Measurements from ENCODE around the gene CBARP.
"Not testable (repeated sequence)": the region's sequence is repeated elsewhere in the genome, so short reads cannot be mapped to it uniquely, and the experiment has no call there.

Gene CBARP

DNA sequence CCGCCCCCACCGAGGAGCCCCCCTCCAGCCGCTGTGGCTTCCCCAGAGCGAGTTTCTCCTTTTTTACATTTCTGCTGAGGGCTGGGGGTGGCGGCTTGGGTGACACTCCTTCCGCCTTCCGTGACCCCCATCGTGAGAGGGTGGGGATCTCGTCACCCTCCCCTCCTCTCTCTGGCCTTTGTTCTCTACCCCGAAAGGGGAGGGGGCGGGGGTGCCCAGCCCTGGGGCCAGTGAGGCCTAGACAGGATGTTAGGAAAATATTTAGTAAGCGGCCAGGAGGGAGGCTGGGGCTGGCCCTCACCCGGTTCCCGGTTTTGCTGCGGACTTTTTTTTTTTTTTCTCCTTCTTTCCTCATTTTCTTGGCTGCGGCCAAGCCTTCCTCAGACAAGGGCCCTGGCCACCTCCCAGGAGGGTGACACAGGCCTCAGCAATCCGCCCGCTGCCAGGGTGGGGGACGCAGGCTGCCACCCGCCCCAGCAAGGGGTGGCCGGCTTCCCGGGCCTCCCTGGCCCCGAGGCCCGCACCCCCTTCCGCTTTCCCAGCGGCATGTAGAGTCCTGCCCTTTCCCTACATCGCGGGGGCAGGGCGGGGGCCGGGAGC, 14.5 kb upstream of the CBARP start:
- no peak for DNase-seq

DNA sequence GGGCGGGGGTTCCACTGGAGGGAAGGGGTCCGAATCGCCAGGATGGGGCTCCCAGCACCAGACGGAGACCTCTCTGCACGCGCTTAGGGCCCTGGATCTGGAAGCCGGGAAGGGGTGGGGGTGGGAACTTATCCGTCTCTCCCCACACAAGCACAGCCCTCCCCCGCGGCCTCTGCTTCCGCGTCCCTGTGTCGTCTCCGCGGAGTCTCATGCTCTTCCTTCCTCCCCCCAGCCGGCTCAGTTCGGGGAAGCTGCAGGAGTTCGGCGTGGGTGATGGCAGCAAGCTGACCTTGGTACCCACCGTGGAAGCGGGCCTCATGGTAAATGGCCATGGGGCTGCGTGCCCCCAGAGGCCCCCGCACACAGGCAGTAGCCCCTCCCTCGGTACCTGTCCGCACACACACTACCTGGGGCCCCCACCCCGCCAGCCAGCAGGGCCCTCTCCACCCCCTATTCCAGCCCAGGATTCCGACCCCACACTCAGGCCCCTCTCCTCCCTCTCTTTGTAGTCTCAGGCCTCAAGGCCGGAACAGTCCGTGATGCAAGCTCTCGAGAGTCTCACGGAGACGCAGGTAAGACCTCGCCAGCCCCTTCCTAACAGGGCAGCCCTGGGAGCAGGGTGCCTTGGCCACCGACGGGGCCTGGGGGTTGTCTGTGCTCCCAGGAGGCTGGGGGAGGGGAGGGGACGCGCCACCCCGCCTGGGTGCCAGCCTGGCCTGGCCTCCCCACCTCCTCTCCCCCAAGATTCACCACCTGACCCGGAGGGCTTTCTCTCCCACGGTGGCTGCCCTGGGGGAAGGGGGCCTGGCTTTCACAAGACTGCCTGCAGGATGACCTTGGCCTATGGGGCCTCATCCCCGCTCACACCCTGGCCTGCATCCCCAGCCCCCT, 13.8 kb upstream of the CBARP start:
- DNase-seq, result peak; percentile 49

DNA sequence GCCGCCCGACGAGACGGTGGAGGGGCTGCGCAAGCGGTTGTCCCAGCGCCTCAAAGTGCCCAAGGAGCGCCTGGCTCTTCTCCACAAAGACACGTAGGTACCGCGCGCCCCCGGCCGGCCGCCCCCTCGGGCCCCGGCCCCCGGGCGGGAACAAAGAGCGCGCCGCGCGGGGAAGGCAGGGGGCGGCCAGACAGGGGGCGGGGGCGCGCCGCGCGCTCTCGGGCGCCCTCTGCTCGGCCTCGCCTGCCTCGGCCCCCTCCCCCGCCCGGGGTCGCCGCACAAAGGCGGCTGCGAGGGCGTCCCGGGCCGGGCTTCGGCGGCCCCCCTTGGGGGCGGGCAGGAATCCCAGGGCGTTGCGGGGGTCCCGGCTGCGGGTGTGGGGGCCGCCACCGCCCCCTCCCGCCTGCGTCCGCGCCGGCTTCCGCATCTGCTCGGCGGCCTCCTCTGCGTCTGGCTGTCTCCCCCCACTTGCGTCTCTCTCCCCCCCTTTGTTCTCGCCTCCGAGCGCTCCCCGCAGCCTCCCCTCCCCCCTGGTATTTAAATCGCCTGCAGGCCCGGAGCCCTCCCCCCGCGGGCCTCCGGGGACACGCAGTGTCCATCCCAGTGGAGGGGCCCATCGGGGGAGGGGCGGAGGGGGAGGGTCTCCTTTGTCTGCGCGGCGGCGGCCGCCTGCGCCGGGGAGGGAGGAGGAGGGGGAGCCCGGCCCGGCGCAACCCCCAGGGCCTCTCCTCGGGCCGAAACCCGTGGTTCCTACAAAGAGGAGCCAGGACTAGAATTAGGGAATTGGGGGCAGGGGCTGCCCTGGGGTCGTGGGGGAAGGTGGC, 12.8 kb upstream of the CBARP start:
- DNase-seq, result no peak

DNA sequence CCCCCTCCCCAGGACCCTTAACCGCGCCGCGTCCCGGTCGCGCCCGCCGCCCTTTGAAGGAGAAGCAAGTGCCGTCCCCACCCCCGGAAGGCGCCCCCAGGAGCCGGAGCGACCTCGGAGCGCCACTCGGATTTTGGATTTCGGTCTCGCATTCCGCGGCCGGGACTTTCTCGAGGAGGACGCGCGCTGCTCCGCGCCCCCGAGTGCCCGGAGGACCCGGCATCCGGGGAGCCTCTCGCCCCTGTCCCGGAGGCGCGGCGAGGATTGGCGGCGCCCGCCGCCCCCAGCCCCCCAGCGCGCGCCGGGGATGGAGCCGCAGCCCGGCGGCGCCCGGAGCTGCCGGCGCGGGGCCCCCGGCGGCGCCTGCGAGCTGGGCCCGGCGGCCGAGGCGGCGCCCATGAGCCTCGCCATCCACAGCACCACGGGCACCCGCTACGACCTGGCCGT, 12.2 kb upstream of the CBARP start:
- DNase-seq, result no peak

DNA sequence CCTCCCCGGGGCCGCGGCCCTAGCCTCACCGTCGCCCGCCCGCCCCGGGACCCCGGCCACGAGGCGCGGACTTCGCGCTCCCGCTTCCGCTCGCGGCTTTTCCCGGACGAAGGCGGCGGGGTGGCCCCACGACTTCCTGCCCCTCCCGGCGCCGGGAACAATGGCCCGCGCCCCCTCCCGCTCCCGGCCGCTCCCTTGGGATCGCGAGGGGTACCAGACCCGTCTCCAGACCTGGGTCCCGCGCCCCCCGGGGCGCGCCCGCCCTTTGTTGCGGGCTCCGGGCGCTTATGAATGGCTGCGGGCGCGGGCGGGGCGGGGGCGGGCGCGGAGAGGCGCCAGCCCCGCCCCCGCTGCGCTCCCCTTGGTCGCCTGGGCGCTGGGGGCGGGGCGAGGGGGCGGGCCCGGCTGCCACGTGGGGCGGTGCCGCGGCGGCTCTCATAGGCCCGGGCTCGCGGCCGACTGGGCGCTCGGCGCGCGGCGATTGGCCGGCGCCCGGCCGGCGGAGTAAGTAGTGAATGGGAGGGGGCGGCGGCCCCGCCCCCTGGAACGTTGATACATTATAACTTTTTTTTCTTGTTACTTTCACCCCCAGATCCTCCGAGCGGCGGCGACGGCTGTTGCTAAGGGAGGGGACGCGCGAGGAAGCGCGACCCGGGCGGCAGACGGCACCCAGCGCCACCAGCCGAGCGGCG, 11.6 kb upstream of the CBARP start:
- peak; percentile 85 for DNase-seq

DNA sequence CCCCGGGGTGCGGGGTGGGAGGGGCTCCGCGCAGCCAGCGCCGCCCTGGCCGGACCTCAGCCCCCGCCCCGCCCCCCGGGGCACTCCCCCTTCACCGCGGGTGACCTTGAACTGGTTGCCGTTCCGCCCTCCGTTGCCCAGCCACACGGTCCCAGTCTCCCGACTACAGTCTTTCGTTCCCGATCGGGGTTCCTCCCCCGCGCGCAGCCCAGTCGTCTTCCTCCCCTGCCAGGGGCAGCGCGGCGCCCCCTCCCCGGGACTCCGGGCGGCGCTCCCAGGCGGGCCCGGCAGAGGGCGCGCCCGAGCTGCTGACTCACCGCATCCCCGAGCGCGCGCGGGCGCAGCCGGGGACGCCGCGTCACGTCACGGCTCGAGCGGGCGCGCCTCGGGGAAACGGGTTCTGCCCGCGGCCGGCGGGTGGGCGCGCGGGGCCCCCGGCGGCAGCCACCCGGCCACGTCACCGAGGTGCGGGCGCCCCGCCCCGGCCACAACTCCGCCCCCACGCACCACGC, 11.0 kb upstream of the CBARP start:
- DNase-seq, result peak; percentile 71

DNA sequence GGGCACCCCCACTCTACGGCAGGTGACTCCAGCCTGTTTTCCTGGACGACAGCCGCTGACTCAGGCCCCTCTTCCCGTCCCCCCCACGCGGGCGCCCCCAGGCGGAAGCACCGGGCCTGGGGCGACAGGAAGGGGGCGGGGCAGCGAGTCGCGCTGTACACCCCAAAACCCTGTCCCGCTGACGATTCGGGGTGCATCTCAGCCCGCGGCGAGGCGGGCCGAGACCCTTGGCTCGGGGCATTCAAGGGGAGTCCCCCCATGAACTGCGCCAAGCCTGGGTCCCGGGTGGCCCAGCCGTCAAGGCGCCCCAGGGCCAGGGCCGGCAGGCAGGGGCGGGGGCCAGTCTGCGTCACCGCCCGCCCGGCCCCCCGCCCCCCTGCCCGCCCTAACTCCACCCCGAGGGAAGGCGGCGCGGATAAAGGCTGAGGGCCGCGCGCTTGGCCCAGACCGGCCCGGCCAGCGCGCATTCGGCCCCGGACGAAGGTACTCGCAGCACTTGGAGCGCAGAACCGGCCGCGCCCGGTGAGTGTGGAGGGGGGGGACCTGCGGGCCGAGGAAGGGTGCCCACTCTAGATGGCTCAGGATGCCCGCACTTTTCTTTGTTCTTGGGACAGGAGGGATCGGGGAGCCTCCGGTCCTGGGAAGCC, 10.5 kb upstream of the CBARP start, which contains the start of gene MIDN:
Gene MIDN (plus strand): TSS at position 445 of the 647 bp plus-strand sequence. CDS start 1,714 bp downstream, outside the sequence.
- DNase-seq, result peak; percentile 28

DNA sequence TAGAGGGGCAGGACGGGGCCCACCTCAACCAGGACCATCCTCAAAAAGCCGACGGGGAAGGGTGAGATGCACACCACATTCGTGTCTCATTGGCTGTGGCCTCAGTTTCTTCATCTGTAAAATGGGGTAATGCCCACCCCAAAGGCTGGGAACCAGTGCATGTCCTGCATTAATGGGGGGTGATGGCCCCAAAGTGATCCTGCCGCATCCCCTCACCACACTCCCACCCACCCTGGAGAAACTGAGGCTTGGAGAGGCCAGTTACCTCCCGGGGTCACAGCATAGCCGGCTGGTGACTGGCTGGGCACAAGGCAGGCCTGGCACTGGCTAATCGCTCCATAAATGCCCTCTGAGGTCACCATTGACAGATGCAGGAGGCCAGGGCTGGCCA, 9.9 kb upstream of the CBARP start:
- no peak for DNase-seq

DNA sequence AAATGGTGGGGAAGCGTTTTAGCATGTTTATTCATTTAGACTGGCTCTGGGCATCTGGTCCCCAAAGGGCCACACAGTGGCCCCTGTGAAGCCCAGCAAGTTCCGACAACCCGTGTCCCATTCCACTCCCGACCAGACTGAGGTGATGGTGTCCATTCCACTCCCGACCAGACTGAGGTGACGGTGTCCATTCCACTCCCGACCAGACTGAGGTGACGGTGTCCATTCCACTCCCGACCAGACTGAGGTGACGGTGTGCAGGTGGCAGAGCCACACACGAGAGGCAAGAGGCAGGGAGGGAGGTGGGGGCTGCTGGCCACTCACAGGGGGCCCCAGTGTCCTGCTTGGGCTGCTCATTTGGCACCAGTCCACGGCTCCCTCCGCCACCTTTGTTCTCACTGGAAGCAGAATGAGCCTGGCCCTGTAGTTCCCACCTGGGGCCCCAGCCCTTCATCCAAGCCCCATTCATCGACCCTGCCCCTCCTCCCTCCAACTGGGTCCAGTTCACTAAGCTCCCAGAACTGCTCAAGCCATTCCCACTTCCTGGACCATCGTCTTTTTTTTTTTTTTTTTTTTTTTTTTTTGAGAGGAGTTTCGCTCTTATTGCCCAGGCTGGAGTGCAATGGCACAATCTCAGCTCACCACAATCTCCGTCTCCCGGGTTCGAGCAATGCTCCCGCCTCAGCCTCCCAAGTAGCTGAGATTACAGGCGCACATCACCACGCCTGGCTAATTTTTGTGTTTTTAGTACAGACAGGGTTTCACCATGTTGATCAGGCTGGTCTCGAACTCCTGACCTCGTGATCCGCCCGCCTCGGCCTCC, 8.7 kb upstream of the CBARP start:
- DNase-seq, result not testable (repeated sequence)

DNA sequence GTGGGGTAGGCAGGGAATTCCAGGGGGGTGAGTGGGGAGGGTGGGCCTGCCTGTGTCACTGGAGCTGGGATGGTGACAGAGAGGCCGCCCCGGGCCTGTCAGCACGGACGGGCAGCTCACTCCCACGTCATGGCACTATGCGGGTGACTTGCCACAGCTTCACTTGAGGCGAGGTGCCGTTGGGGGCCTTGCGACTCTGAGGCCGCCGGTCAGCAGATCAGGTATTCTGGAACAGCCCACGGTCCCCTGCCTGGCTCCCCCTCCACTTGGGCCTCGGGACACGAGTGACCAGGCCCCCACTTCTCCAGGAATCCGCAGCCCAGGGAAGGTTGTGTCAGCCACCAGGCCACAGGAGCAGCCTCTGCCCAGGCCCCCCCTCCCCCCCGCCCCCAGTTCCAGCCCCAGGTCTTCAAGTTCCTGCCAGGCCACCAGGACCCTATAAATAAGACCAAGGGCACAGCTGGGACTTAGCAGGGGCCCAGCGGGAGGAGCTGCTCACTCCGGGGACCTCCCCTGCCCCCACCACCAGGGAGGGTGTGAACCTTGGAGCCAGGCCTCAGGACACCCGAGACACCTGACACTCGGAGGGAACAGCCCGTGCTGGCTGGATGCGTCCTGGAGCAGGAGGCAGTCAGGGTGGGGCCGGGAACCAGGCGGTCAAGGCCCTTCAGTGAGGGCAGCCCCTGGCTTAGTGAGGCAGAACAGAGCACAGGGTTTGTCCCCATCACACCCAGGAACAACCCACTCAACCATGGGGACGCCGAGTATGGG, 7.9 kb upstream of the CBARP start:
- no peak for DNase-seq

DNA sequence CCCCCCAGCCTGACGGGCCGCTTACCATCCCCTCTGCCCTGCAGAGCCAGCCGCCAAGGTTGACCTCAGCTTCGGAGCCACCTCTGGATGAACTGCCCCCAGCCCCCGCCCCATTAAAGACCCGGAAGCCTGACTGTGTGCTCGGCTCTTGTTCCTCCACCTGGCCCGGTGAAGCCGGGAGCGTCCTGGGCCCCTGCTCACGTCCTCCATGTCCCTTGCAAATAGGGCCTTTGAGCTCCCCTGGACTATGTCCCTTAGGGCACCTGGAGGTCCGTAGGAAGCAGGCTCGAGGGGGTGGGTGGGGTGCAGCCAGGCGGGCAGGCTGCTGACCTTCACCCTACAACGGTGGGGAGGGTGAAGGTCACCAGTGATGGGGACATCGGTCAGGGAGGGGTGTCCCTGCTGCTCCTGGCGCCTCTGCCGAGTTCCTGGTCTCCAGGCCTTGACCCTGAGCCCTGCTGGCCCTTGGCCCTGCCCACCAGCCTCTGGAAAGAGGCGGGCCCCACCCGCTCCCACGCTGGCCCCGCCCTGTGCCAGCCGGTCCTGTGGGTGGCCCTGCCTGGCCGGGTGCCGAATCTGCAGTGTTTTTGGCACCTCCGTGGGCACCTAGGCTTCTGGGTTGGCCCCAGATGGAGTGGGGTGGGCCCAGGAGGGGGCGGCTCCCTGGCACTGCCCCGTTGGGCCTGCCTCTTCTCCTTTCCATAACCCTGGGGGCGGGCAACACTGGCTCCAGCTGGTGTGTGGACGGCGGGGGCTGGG, 7.1 kb upstream of the CBARP start:
- no peak for DNase-seq

DNA sequence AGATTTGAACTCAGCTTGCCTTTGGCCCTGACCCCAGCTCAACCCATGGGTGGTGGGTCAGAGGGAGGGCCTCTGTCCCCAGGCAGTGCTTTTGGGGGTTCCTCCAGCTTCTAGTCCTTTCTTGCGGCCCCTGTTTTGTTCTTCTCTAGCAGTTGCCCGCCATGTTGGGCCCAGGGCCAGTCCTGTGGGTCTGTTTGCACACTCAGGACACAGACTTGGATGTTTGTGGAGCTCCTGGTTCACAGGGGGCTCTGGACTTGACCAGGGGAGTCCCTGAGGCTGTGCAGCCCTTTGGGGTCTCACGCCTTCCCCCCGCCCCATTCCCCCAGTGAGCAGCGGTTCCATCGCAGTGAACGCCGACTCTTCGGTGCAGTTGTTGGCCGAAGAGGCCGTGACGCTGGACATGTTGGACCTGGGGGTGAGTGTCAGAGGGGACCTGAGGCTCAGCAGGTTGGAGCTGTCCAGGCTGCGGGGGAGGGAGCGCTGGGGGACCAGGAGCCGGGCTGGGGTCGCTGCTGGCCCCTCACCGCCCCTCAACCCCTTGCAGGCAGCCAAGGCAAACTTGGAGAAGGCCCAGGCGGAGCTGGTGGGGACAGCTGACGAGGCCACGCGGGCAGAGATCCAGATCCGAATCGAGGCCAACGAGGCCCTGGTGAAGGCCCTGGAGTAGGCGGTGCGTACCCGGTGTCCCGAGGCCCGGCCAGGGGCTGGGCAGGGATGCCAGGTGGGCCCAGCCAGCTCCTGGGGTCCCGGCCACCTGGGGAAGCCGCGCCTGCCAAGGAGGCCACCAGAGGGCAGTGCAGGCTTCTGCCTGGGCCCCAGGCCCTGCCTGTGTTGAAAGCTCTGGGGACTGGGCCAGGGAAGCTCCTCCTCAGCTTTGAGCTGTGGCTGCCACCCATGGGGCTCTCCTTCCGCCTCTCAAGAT, 6.2 kb upstream of the CBARP start:
- peak; percentile 77 for DNase-seq

DNA sequence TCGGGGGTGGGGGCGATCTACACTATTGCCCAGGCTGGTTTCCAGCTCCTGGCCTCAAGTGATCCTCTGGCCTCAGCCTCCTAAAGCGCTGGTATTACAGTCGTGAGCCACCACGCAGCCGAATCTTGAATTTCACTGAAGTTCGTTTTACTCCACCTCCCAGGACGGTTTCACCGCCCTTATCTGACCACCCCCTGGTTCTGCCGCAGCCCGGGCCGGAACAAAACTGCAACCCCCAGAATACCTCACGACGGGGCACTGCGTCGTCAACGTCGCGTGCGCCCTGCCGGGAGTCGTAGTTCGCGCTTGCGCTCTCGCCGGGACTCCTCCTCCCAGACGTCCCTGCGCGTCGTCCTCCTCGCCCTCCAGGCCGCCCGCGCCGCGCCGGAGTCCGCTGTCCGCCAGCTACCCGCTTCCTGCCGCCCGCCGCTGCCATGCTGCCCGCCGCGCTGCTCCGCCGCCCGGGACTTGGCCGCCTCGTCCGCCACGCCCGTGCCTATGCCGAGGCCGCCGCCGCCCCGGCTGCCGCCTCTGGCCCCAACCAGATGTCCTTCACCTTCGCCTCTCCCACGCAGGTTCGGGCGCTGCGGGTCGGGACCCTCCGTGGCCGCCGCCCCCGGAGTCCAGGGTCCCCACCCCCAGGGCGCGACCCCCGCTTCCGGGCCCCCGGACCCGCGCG, 3.8 kb upstream of the CBARP start, which contains the start of gene ATP5F1D:
Gene ATP5F1D (plus strand): TSS at position 335 of the 679 bp plus-strand sequence. CDS start 100 bp downstream, at position 435.
- peak; percentile 93 for DNase-seq

DNA sequence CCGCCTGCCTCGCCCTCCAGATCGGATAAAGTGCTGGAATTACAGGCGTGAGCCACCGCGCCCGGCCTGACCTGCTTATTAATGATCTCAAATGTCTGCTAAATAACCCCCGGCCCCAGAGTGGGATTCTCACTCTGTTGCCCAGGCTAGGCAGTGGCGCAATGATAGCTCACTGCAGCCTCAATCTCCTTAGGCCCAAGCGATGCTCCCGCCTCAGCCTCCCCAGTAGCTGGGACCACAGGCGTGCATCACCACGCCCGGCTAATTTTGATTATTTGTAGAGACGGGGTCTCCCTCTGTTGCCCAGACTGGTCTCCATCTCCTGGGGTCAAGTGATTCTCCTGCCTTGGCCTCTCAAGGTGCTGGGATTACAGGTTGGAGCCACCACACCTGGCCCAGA, 3.1 kb upstream of the CBARP start:
- DNase-seq, result no peak

DNA sequence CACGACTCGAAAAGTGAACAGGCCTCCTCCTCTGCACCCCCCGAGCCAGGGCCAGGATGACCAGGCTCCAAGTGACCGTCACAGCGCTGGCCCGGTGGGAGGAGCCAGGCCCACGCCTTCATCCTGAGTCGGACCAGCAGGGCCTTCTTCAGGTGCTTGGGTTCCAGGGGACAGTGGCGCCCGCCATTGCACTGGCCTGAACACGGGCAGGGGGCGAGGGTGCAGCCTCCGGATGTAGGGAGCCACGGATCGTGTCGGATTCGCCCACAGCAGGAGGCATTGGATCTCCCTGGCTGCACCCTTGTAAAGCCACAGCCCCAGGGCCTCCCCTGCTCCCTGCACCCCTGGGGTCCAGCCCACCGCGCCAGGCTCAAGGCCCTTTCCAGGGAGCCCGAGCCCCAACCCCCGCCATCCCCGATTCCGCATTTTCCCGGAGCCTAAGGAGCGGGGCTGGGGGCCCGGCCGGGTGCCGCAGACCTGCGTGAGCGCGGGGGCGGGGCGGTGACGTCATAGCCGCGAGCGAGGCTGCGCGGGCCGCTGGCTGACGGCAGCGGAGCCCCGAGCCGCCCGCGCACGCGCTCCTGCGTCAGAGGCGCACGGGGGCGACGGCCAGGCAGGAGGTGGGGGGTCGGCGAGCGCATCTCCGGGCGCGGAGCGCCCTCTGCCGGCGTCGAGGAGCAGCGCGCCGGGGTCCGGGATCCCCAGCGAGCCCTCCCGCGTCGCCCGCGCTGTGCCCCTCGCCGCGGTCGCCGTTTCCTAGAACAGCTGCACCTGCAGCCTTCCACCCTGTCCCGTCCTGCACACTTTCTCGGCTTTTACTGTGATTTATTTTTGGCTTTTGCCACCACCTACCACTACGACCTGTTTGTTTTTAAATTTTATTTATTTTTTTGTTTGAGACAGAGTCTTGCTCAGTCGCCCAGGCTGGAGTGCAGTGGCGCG, 2.3 kb upstream of the CBARP start:
- DNase-seq, result peak; percentile 79

DNA sequence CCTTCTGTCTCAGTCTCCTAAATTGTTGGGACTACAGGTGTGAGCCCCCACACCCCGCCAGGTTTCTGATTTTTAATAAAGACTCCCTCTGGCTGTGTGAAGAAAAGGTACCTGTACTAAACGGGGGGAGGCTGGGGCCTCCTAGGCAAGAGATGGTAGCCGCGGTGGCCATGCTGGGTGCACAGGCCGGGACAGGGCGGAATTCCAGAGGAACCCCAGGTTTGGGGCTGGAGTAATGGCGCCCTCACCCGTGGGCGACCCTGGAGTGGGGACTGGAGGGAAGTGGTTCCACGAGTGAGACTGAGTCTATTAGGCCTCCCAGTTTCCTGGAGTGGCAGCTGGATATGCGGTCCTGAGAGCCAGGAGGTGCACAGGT, 1.6 kb upstream of the CBARP start:
- no peak for DNase-seq
